GM23248 (cell line): ENCODE measurements around the gene NTHL1. TPM values are rescaled to one million over a fixed set of nuclear protein-coding genes. Genes with fewer than 3 reads are reported as not detected.
A peak's percentile ranks its signal among the peaks of the same experiment; 100 is the strongest.

ENCODE experiments used
- DNase-seq: peaks from one replicate; pipeline ENCODE4 v3.0.0-alpha.2; 2015
- H2AFZ ChIP-seq: fragments of 200-600 bp; sonication (generic); 2 replicates; pipeline ENCODE4 v1.6.1; 2016; ENCODE audit warnings: antibody characterized with exemption
- H3F3A ChIP-seq: fragments of 200-600 bp; sonication (generic); 2 replicates; pipeline ENCODE4 v1.6.1; 2016; ENCODE audit warnings: mild to moderate bottlenecking, antibody characterized with exemption, mixed run types; ENCODE audit not compliant: insufficient read depth
- H3K27ac ChIP-seq: fragments of 200-600 bp; sonication (generic); 2 replicates; pipeline ENCODE4 v1.5.1; 2016; ENCODE audit warnings: mild to moderate bottlenecking
- H3K27me3 ChIP-seq: fragments of 200-600 bp; sonication (generic); replicated peaks from 2 replicates; pipeline ENCODE4 v1.6.1; 2016; ENCODE audit warnings: mild to moderate bottlenecking; ENCODE audit not compliant: insufficient read depth
- H3K36me3 ChIP-seq: fragments of 200-600 bp; sonication (generic); 2 replicates; pipeline ENCODE4 v1.6.1; 2016; ENCODE audit warnings: low read depth, mild to moderate bottlenecking
- H3K4me1 ChIP-seq: fragments of 200-600 bp; sonication (generic); 2 replicates; pipeline ENCODE4 v1.6.1; 2016; ENCODE audit warnings: mild to moderate bottlenecking; ENCODE audit not compliant: insufficient read depth
- H3K4me2 ChIP-seq: fragments of 200-600 bp; sonication (generic); one replicate; pipeline ENCODE4 v1.6.1; 2016; ENCODE audit warnings: mild to moderate bottlenecking; ENCODE audit not compliant: unreplicated experiment
- H3K4me3 ChIP-seq: fragments of 200-600 bp; sonication (generic); 2 replicates; pipeline ENCODE4 v1.5.1; 2016; ENCODE audit warnings: mild to moderate bottlenecking
- H3K79me2 ChIP-seq: fragments of 200-600 bp; sonication (generic); 2 replicates; pipeline ENCODE4 v1.6.1; 2016; ENCODE audit warnings: mild to moderate bottlenecking; ENCODE audit not compliant: insufficient read depth
- H3K9ac ChIP-seq: fragments of 200-600 bp; sonication (generic); 2 replicates; pipeline ENCODE4 v1.6.1; 2016; ENCODE audit warnings: mild to moderate bottlenecking
- H3K9me2 ChIP-seq: fragments of 200-600 bp; sonication (generic); 2 replicates; pipeline ENCODE4 v1.6.1; 2016; ENCODE audit warnings: mixed run types, mild to moderate bottlenecking, moderate library complexity; ENCODE audit not compliant: insufficient read depth
- H3K9me3 ChIP-seq: fragments of 200-600 bp; sonication (generic); one replicate; pipeline ENCODE4 v1.6.1; 2017; ENCODE audit warnings: low read depth
- H4K20me1 ChIP-seq: fragments of 200-600 bp; sonication (generic); 2 replicates; pipeline ENCODE4 v1.6.0; 2016; ENCODE audit not compliant: insufficient read depth
- EZH2 ChIP-seq: fragments of 200-600 bp; sonication (generic); IDR thresholded peaks from 2 replicates; pipeline ENCODE4 v1.6.1; 2018; ENCODE audit warnings: antibody characterized with exemption, mild to moderate bottlenecking; ENCODE audit not compliant: insufficient read depth, poor library complexity, severe bottlenecking
- EZH2phosphoT487 ChIP-seq: fragments of 200-600 bp; sonication (generic); IDR thresholded peaks from 2 replicates; pipeline ENCODE4 v1.6.1; 2018; ENCODE audit warnings: antibody characterized with exemption, moderate library complexity, mild to moderate bottlenecking, low read depth; ENCODE audit not compliant: insufficient read depth
- WGBS, 2 experiments: methylation state at CpG; one replicate each; pipeline ENCODE4 v1.1.6; 2015 to 2017; ENCODE audit warnings: low lambda C conversion rate in 2 of 2, low coverage in 1 of 2; ENCODE audit errors: missing lambda C conversion rate in 2 of 2; 5-methylcytosine and 5-hydroxymethylcytosine counted together
- in situ Hi-C: fragments of 300-500 bp; cut with MboI; formaldehyde crosslinking; loops from 2 replicates; pipeline ENCODE4 v1.15.0; 2020
- polyA plus RNA-seq: library from polyadenylated mRNA; unstranded; fragments of >200 nt; fragmentation: Nextera tagmentation; extraction: Ambion mirVana; gene quantifications from 2 replicates; pipeline ENCODE4 v1.2.1, GENCODE V29; 2016
- total RNA-seq: library from RNA; depleted of rRNA; stranded (reverse); fragments of >200 nt; shearing (Covaris generic); gene quantifications from 2 replicates; pipeline ENCODE4 v1.2.3, GENCODE V29; 2014

The NTHL1 gene
- total and polyA plus RNA-seq, 2 experiments from 2014 or later = 20.3 to 22.8 TPM

- no peaks in the 10 kb centered on the region for H3K9me3 ChIP-seq
- H3K27me3 ChIP-seq = no peaks in the 10 kb centered on the region
- no peak overlapping the region for H3K4me3 ChIP-seq
- peaks cover 24% of the 10 kb centered on the region for H3K4me1 ChIP-seq
- peaks cover 43% of the 10 kb centered on the region for H3F3A ChIP-seq
- H3K9me2 ChIP-seq = no peaks in the 10 kb centered on the region
- H3K4me2 ChIP-seq = no peak overlapping the region
- TF ChIP-seq EZH2phosphoT487 (no peak), EZH2 (no peak)
- peak overlapping the region; percentile 67 for H3K27ac ChIP-seq
- no peak for DNase-seq
- peaks cover 34% of the 10 kb centered on the region for H3K79me2 ChIP-seq
- H2AFZ ChIP-seq = no peak overlapping the region
- in situ Hi-C loops = no loop called here
- H4K20me1 ChIP-seq = no peaks in the 10 kb centered on the region; the same call in 1 of the 2 replicates
- H3K9ac ChIP-seq = peak overlapping the region; percentile 44
- H3K36me3 ChIP-seq = peaks cover 20% of the 10 kb centered on the region
- 79 to 86% methylated on average over 24 to 27 of the region's 27 CpGs for WGBS, 2 experiments
These were observed 49.2 kb downstream of the NTHL1 start for GRCh38 chr16:1998360-1998835.

GRCh38 chr16:1997494-1998359, 49.9 kb downstream of the NTHL1 start:
- no peak for TF ChIP-seq EZH2phosphoT487
- TF ChIP-seq EZH2 = no peak
- peak; percentile 82 for DNase-seq
- H3K36me3 ChIP-seq = peaks cover 20% of the 10 kb centered on the region
- H2AFZ ChIP-seq = no peak overlapping the region
- no peaks in the 10 kb centered on the region; the same call in 1 of the 2 replicates for H4K20me1 ChIP-seq
- peaks cover 27% of the 10 kb centered on the region for H3K79me2 ChIP-seq
- WGBS, 2 experiments = 20 to 22% methylated on average over 24 to 26 of the region's 26 CpGs
- H3K4me3 ChIP-seq = no peak overlapping the region
- H3K27ac ChIP-seq = peak overlapping the region; percentile 67
- in situ Hi-C loops = no loop called here
- peaks cover 46% of the 10 kb centered on the region for H3F3A ChIP-seq
- H3K4me2 ChIP-seq = peak overlapping the region; percentile 20
- no peaks in the 10 kb centered on the region for H3K9me3 ChIP-seq
- no peaks in the 10 kb centered on the region for H3K9me2 ChIP-seq
- H3K9ac ChIP-seq = peak overlapping the region; percentile 44
- H3K4me1 ChIP-seq = peaks cover 24% of the 10 kb centered on the region
- H3K27me3 ChIP-seq = no peaks in the 10 kb centered on the region

- Histone ChIP-seq H2AFZ (no peak overlapping the region), H3K4me1 (peaks cover 24% of the 10 kb centered on the region), H3K27ac (no peak overlapping the region), H3K9ac (no peak overlapping the region), H3K79me2 (no peaks in the 10 kb centered on the region), H3K27me3 (peaks cover 18% of the 10 kb centered on the region; the same call in 1 of the 2 replicates), H4K20me1 (no peaks in the 10 kb centered on the region; the same call in 1 of the 2 replicates), H3F3A (peaks cover 46% of the 10 kb centered on the region), H3K36me3 (peaks cover 3% of the 10 kb centered on the region), H3K4me2 (no peak overlapping the region), H3K9me2 (no peaks in the 10 kb centered on the region), H3K4me3 (no peak overlapping the region), H3K9me3 (no peaks in the 10 kb centered on the region)
- 61 to 63% methylated on average over 2 of the region's 2 CpGs for WGBS, 2 experiments
- in situ Hi-C loops = no loop called here
- peak; percentile 66 for DNase-seq
- no peak for TF ChIP-seq EZH2phosphoT487
- no peak for TF ChIP-seq EZH2
These were observed 53.9 kb downstream of the NTHL1 start for GRCh38 chr16:1993731-1994131.

DNA sequence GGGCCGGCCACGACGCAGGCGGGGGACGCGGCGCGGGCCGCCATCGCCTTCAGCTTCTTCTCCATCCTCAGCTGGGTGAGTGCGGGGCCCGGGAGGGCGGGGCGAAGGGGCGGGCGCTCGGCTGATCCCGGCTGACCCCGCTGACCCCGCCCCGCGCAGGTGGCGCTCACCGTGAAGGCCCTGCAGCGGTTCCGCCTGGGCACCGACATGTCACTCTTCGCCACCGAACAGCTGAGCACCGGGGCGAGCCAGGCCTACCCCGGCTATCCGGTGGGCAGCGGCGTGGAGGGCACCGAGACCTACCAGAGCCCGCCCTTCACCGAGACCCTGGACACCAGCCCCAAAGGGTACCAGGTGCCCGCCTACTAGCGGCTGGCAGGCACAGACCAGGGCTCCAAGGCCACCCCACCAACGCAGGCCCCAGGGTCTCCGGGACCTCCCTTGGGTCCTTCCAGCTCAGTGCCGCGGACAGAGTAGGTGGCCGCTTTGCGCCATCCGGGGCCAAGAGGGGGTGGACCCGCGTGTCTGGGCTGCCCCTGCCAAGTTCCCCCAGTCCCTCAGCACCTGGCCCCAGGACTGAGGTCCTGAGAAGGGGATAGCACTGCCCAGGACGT, 54.8 kb downstream of the NTHL1 start:
- Histone ChIP-seq H3K27me3 (peaks cover 21% of the 10 kb centered on the region; the same call in 1 of the 2 replicates), H4K20me1 (no peaks in the 10 kb centered on the region; the same call in 1 of the 2 replicates), H3K27ac (no peak overlapping the region), H3K9ac (no peak overlapping the region), H2AFZ (0 out of 2 replicates have a peak overlapping the region, but pooled peaks have one; percentile 49), H3K9me2 (no peaks in the 10 kb centered on the region), H3K9me3 (no peaks in the 10 kb centered on the region), H3F3A (peaks cover 37% of the 10 kb centered on the region), H3K4me3 (no peak overlapping the region), H3K4me1 (peaks cover 18% of the 10 kb centered on the region), H3K36me3 (0 out of 2 replicates have a peak, but pooled peaks cover 3% of the 10 kb centered on the region), H3K4me2 (no peak overlapping the region), H3K79me2 (no peaks in the 10 kb centered on the region)
- TF ChIP-seq EZH2 = no peak
- TF ChIP-seq EZH2phosphoT487 = no peak
- WGBS, 2 experiments = 62 to 78% methylated on average over 15 to 50 of the region's 50 CpGs
- in situ Hi-C loops = no loop called here
- no peak for DNase-seq
